K562 (cell line): ENCODE data around the gene SYS1. TPM values are rescaled to one million over a fixed set of nuclear protein-coding genes. Genes with fewer than 3 reads are reported as not detected.

Source experiments
- ATAC-seq: fragments of 200-7000 bp; cut with Tn5 transposase; 3 replicates; pipeline ENCODE4 v1.9.1; 2020; ENCODE audit warnings: moderate library complexity
- BruUV-seq: library from RNA; stranded (reverse); fragments of 400-500 nt; replicated peaks from 2 replicates; lab custom pipeline; 2021; lab: Mats Ljungman, UMichigan
- CTCF ChIA-PET: fragments of 300-600 bp; formaldehyde crosslinking; extraction: SDS; loops from one replicate; lab custom pipeline; 2021; ENCODE audit warnings: low intra/inter-chr PET ratio; lab: Yijun Ruan, JAX
- POLR2A ChIA-PET: fragments of 300-600, 350-650 bp; sonication (Branson Sonifier 250); formaldehyde crosslinking; extraction: SDS; loops from one replicate; lab custom pipeline; 2021; ENCODE audit warnings: antibody characterized with exemption, inconsistent platforms; lab: Yijun Ruan, JAX
- DNase-seq, 4 experiments: peaks; one replicate each; pipeline versions ENCODE4 v3.0.0 to v3.0.0-alpha.2; 2011 to 2018; ENCODE audit warnings: low spot score in 3 of 4, mixed read lengths in 3 of 4; ENCODE audit errors: extremely low read depth in 1 of 4
- FAIRE-seq: peaks from 2 replicates; lab custom pipeline; 2011; peaks lifted over from hg19 to GRCh38; lab: Jason Lieb, UNC
- H2AFZ ChIP-seq: 2 replicates; pipeline ENCODE4 v1.6.0; 2011; ENCODE audit warnings: low read depth, low read length, control low read depth, inconsistent platforms
- H3K27ac ChIP-seq: fragments of 200-600 bp; 3 replicates; pipeline ENCODE4 v1.8.0; 2011; ENCODE audit warnings: low read depth, mild to moderate bottlenecking, control low read depth, inconsistent platforms, low read length, moderate library complexity, mixed read lengths; ENCODE audit errors: extremely low read depth
- H3K27me3 ChIP-seq, 2 experiments: fragments of 300-600 bp in 1 of 2; 2 replicates in 1 of 2; 3 replicates in 1 of 2; pipeline versions ENCODE4 v1.6.0 to v1.8.0; 2011; ENCODE audit warnings: inconsistent platforms in 2 of 2, low read length in 2 of 2, mild to moderate bottlenecking in 1 of 2, mixed read lengths in 1 of 2, moderate library complexity in 1 of 2; ENCODE audit not compliant: control insufficient read depth in 2 of 2, insufficient read depth in 2 of 2
- H3K36me3 ChIP-seq: fragments of 300-600 bp; 3 replicates; pipeline ENCODE4 v1.8.0; 2011; ENCODE audit warnings: mild to moderate bottlenecking, low read length, inconsistent platforms; ENCODE audit not compliant: control insufficient read depth, insufficient read depth
- H3K4me1 ChIP-seq, 2 experiments: fragments of 200-600 bp in 1 of 2; replicated peaks in 1 of 2; 2 replicates in 1 of 2; 3 replicates in 1 of 2; pipeline versions ENCODE4 v1.5.1 to v1.8.0; 2011; ENCODE audit warnings: inconsistent platforms in 2 of 2, low read length in 2 of 2, mild to moderate bottlenecking in 1 of 2, mixed read lengths in 1 of 2, moderate library complexity in 1 of 2; ENCODE audit not compliant: control insufficient read depth in 2 of 2, insufficient read depth in 2 of 2
- H3K4me2 ChIP-seq: 2 replicates; pipeline ENCODE4 v1.6.1; 2011; ENCODE audit warnings: low read length, control low read depth, inconsistent platforms, mixed read lengths; ENCODE audit not compliant: insufficient read depth
- H3K4me3 ChIP-seq: fragments of 200-600 bp; sonication (generic), shearing (Covaris generic); 2 replicates; pipeline ENCODE4 v1.5.1; 2016; ENCODE audit warnings: control low read depth, inconsistent platforms
- H3K79me2 ChIP-seq: fragments of 200-600 bp; 3 replicates; pipeline ENCODE4 v1.8.0; 2011; ENCODE audit warnings: low read length, inconsistent platforms; ENCODE audit not compliant: control insufficient read depth, insufficient read depth
- H3K9ac ChIP-seq, 2 experiments: 2 replicates each; pipeline versions ENCODE4 v1.6.0 to v1.6.1; 2011; ENCODE audit warnings: low read depth in 2 of 2, low read length in 2 of 2, control low read depth in 1 of 2, inconsistent platforms in 1 of 2, mild to moderate bottlenecking in 1 of 2, mixed read lengths in 1 of 2; ENCODE audit not compliant: insufficient read depth in 1 of 2
- H3K9me1 ChIP-seq: one replicate; pipeline ENCODE4 v1.6.0; 2011; ENCODE audit warnings: inconsistent platforms, mild to moderate bottlenecking, low read length, moderate library complexity; ENCODE audit not compliant: control insufficient read depth, insufficient read depth
- H3K9me3 ChIP-seq: replicated peaks from 2 replicates; pipeline ENCODE4 v1.5.1; 2011; ENCODE audit warnings: low read depth, low read length, inconsistent platforms; ENCODE audit not compliant: control insufficient read depth, insufficient read depth
- H4K20me1 ChIP-seq: replicated peaks from 2 replicates; pipeline ENCODE4 v1.6.1; 2011; ENCODE audit warnings: low read length, inconsistent platforms, mixed read lengths; ENCODE audit not compliant: control insufficient read depth, insufficient read depth
- ELF1 ChIP-seq: fragments of 200-800 bp; sonication (Bioruptor generic); IDR thresholded peaks from 2 replicates; pipeline ENCODE4 v1.6.1; 2016; ENCODE audit warnings: missing genetic modification characterization, missing compliant biosample characterization
- FOXK1 ChIP-seq: sonication (generic); formaldehyde crosslinking; IDR thresholded peaks from 2 replicates; pipeline ENCODE4 v1.8.0; 2022; ENCODE audit warnings: missing genetic modification reagents, mild to moderate bottlenecking, borderline replicate concordance
- JUND ChIP-seq, 2 experiments: IDR thresholded peaks; 2 replicates in 1 of 2; 3 replicates in 1 of 2; pipeline ENCODE4 v1.6.1; 2011; ENCODE audit warnings: borderline replicate concordance in 2 of 2, low read depth in 2 of 2, low read length in 2 of 2, improper control_type of control experiment in 1 of 2, missing biosample characterization in 1 of 2, missing genetic modification characterization in 1 of 2, missing genetic modification reagents in 1 of 2
- RB1 ChIP-seq: fragments of 450-650 bp; IDR thresholded peaks from 2 replicates; pipeline ENCODE4 v1.6.1; 2017; ENCODE audit warnings: low read depth, mild to moderate bottlenecking
- TAF1 ChIP-seq: IDR thresholded peaks from 2 replicates; pipeline ENCODE4 v1.6.1; 2011; ENCODE audit warnings: mild to moderate bottlenecking, low read length, moderate library complexity; ENCODE audit not compliant: insufficient read depth, control insufficient read depth, severe bottlenecking; ENCODE audit errors: extremely low read depth
- U2AF2 ChIP-seq: fragments of 200-400 bp; formaldehyde crosslinking; optimal IDR thresholded peaks from 2 replicates; pipeline ENCODE3; 2017; ENCODE audit warnings: low read depth, mild to moderate bottlenecking, low read length
- ZNF384 ChIP-seq: IDR thresholded peaks from 2 replicates; pipeline ENCODE4 v1.6.1; 2012; ENCODE audit warnings: low read depth, low read length, improper control_type of control experiment
- WGBS: fragments of 100-300 bp; shearing (Covaris generic); methylation state at CpG from one replicate; pipeline ENCODE4 v1.1.6; 2016; ENCODE audit warnings: low coverage, mixed read lengths; ENCODE audit not compliant: insufficient coverage; ENCODE audit errors: missing lambda C conversion rate; 5-methylcytosine and 5-hydroxymethylcytosine counted together
- in situ Hi-C: fragments of 300-500 bp; cut with MboI; formaldehyde crosslinking; loops from 4 replicates; pipeline ENCODE4 v1.15.0; 2018; ENCODE audit warnings: inconsistent platforms, mixed read lengths
- intact Hi-C: fragments of 100-400 bp; cut with micrococcal nuclease; formaldehyde crosslinking; loops from 2 replicates; pipeline ENCODE4 v1.14.2; 2022
- polyA plus RNA-seq, 8 experiments: library from polyadenylated mRNA; depleted of rRNA in 4 of 8; stranded (reverse) in 5 of 8; unstranded in 3 of 8; fragments of >200 nt; fragmentation: Nextera tagmentation in 2 of 8; fragmentation: Illumina TruSeq in 1 of 8; extraction: Ambion mirVana in 2 of 8; extraction: Trizol in 1 of 8; gene quantifications; 2 replicates each; pipeline versions ENCODE4 v1.2.1 to v1.2.3, GENCODE V29; 2011 to 2014; ENCODE audit warnings: inconsistent platforms in 1 of 8, missing spikeins in 1 of 8
- total RNA-seq, 7 experiments: library from RNA; depleted of rRNA in 6 of 7; stranded (reverse); fragments of >200 nt in 6 of 7; fragmentation: Illumina TruSeq in 2 of 7; extraction: Trizol in 2 of 7; gene quantifications; 2 replicates each; pipeline versions ENCODE4 v1.2.1 to v1.2.3, GENCODE V29; 2011 to 2021; ENCODE audit warnings: low replicate concordance in 1 of 7
- TF ChIP-seq, protein P1 (sequence below), 2 experiments: IDR thresholded peaks; 2 replicates each; pipeline ENCODE4 v1.6.1; 2011; ENCODE audit warnings: borderline replicate concordance in 1 of 2, control low read depth in 1 of 2, low read depth in 1 of 2, low read length in 1 of 2, mild to moderate bottlenecking in 1 of 2, mixed read lengths in 1 of 2, moderate library complexity in 1 of 2; ENCODE audit not compliant: insufficient read depth in 1 of 2, insufficient read length in 1 of 2, poor library complexity in 1 of 2, severe bottlenecking in 1 of 2; ENCODE audit errors: extremely low read depth in 1 of 2

Gene SYS1
- total and polyA plus RNA-seq, 9 of the 15 experiments (the other 6 are each of a cell fraction or from before 2014, with no cell fraction given) = 11.1 to 25.2 (median 17.5) TPM

GRCh38 chr20:45346851-45347250 is 16.1 kb upstream of the SYS1 start:
- in situ Hi-C loops = no loop called here
- H3K27me3 ChIP-seq = no peaks in the 10 kb centered on the region
- peak overlapping the region in 1 of 2 experiments; percentile 74; a peak in 1 of 4 replicates for H3K9ac ChIP-seq
- peaks cover 15% of the 10 kb centered on the region; the same call in 2 of the 3 replicates for H3K79me2 ChIP-seq
- ChIA-PET POLR2A (interaction anchor here (0.6 to 2.5 kb wide), 15 partner anchors 11 to 368 kb away, joined by 3 to 32 read pairs (median 4); partner anchors contain the start of gene SYS1), CTCF (no interaction called here)
- H2AFZ ChIP-seq = no peak overlapping the region
- no peak for ATAC-seq
- no peak overlapping the region for H3K4me2 ChIP-seq
- intact Hi-C loops = no loop called here
- no peak overlapping the region for H3K4me3 ChIP-seq
- 78% methylated on average over 5 of the region's 5 CpGs for WGBS
- no peak overlapping the region for H3K27ac ChIP-seq
- TF ChIP-seq RB1 = no peak
- no peak for TF ChIP-seq ZNF384
- TF ChIP-seq ELF1 (tag) = no peak
- TF ChIP-seq U2AF2 = no peak
- H3K4me1 ChIP-seq = peaks cover 40 to 54% of the 10 kb centered on the region in 2 experiments
- H3K36me3 ChIP-seq = no peaks in the 10 kb centered on the region; the same call in 2 of the 3 replicates
- peaks cover 7% of the 10 kb centered on the region; the same call in 1 of the 2 replicates for H4K20me1 ChIP-seq
- FAIRE-seq = no peak
- BruUV-seq = no TSS peak
- H3K9me3 ChIP-seq = no peaks in the 10 kb centered on the region
- H3K9me1 ChIP-seq = no peaks in the 10 kb centered on the region
- DNase-seq = no peak

- peak overlapping the region; percentile 67 for H3K27ac ChIP-seq
- no peaks in the 10 kb centered on the region for H3K9me1 ChIP-seq
- in situ Hi-C loops = no loop called here
- FAIRE-seq (peak; percentile 75), ATAC-seq (peak; percentile 30), DNase-seq (no peak)
- TSS peak; percentile 54 for BruUV-seq
- CTCF ChIA-PET = no interaction called here
- no peaks in the 10 kb centered on the region for H3K27me3 ChIP-seq
- peak overlapping the region; percentile 54 for H3K4me3 ChIP-seq
- peak overlapping the region; percentile 81 for H2AFZ ChIP-seq
- POLR2A ChIA-PET = interaction anchor here (0.7 to 2.5 kb wide), 13 partner anchors 11 to 368 kb away, joined by 3 to 32 read pairs (median 5); partner anchors contain the start of gene SYS1
- TF ChIP-seq TAF1 (peak; percentile 6), FOXK1 (CRISPR knock-in tag) (0 out of 2 replicates have a peak, but pooled peaks have one; percentile 41), JUND (IDR thresholded peaks at IDR 0.05; ENCODE audit: borderline replicate concordance, low read depth, low read length) (no peak), JUND (tag; IDR thresholded peaks at IDR 0.05; ENCODE audit: borderline replicate concordance, low read depth, low read length) (0 out of 3 replicates have a peak, but pooled peaks have one; percentile 8)
- TF ChIP-seq, protein P1, sequence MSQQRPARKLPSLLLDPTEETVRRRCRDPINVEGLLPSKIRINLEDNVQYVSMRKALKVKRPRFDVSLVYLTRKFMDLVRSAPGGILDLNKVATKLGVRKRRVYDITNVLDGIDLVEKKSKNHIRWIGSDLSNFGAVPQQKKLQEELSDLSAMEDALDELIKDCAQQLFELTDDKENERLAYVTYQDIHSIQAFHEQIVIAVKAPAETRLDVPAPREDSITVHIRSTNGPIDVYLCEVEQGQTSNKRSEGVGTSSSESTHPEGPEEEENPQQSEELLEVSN (IDR thresholded peaks at IDR 0.05; ENCODE audit: borderline replicate concordance in 1 of 2, extremely low read depth in 1 of 2, insufficient read depth in 1 of 2, insufficient read length in 1 of 2, low read depth in 1 of 2, low read length in 1 of 2, poor library complexity in 1 of 2, severe bottlenecking in 1 of 2) = no peak
- peak overlapping the region; percentile 82 for H3K4me2 ChIP-seq
- H3K36me3 ChIP-seq = no peaks in the 10 kb centered on the region; the same call in 2 of the 3 replicates
- H3K9me3 ChIP-seq = no peaks in the 10 kb centered on the region
- peaks cover 35 to 49% of the 10 kb centered on the region in 2 experiments for H3K4me1 ChIP-seq
- WGBS = 18% methylated on average over 9 of the region's 10 CpGs
- peaks cover 7% of the 10 kb centered on the region; the same call in 1 of the 2 replicates for H4K20me1 ChIP-seq
- intact Hi-C loops = no loop called here
- peaks cover 15% of the 10 kb centered on the region; the same call in 2 of the 3 replicates for H3K79me2 ChIP-seq
- peak overlapping the region; percentile 74 to 90 for H3K9ac ChIP-seq
Measured at GRCh38 chr20:45347297-45347935, 15.5 kb upstream of the SYS1 start.
